ENCODE data around the gene SSR1.
"Not testable (repeated sequence)": the region's sequence is repeated elsewhere in the genome, so short reads cannot be mapped to it uniquely, and the experiment has no call there.

SSR1 gene

GRCh38 chr6:7267466-7268091 lies 45.4 kb downstream of the SSR1 start:
- peak; percentile 90 for DNase-seq (ENCODE audit: extremely low read depth, low read depth)
- no peak for TF ChIP-seq CTCF (IDR thresholded peaks at IDR 0.05; ENCODE audit: low read depth, low read length, missing control alignments)
- H3K4me3 ChIP-seq (replicated peaks; ENCODE audit: low read depth, low read length) = no peak overlapping the region

- TF ChIP-seq CTCF (IDR thresholded peaks at IDR 0.05; ENCODE audit: low read depth, low read length, missing control alignments) = no peak
- no peak for DNase-seq (ENCODE audit: extremely low read depth, low read depth)
- H3K4me3 ChIP-seq (replicated peaks; ENCODE audit: low read depth, low read length) = no peak overlapping the region
Measured at GRCh38 chr6:7267071-7267465, 45.9 kb downstream of the SSR1 start.

GRCh38 chr6:7265385-7265726 lies 47.6 kb downstream of the SSR1 start:
- not testable (repeated sequence) for H3K4me3 ChIP-seq (replicated peaks; ENCODE audit: low read depth, low read length); DNase-seq (ENCODE audit: extremely low read depth, low read depth)

- TF ChIP-seq CTCF (IDR thresholded peaks at IDR 0.05; ENCODE audit: low read depth, low read length, missing control alignments) = no peak
- no peak overlapping the region for H3K4me3 ChIP-seq (replicated peaks; ENCODE audit: low read depth, low read length)
- no peak for DNase-seq (ENCODE audit: extremely low read depth, low read depth)
Measured at GRCh38 chr6:7264686-7265384, 48.2 kb downstream of the SSR1 start.

- TF ChIP-seq CTCF (IDR thresholded peaks at IDR 0.05; ENCODE audit: low read depth, low read length, missing control alignments) = no peak
- DNase-seq (ENCODE audit: extremely low read depth, low read depth) = no peak
Measured at GRCh38 chr6:7264041-7264440, 49.0 kb downstream of the SSR1 start.

GRCh38 chr6:7263519-7263805 lies 49.5 kb downstream of the SSR1 start:
- DNase-seq (ENCODE audit: extremely low read depth, low read depth); H3K4me3 ChIP-seq (replicated peaks; ENCODE audit: low read depth, low read length): not testable (repeated sequence)

More at GRCh38 chr6:7264041-7264440, 49.0 kb downstream of the SSR1 start:
- no peak overlapping the region for H3K4me3 ChIP-seq (replicated peaks; ENCODE audit: low read depth, low read length)

- H3K4me3 ChIP-seq (replicated peaks; ENCODE audit: low read depth, low read length) = no peak overlapping the region
- DNase-seq (ENCODE audit: extremely low read depth, low read depth) = no peak
- no peak for TF ChIP-seq CTCF (IDR thresholded peaks at IDR 0.05; ENCODE audit: low read depth, low read length, missing control alignments)
Measured at GRCh38 chr6:7262746-7263518, 50.1 kb downstream of the SSR1 start.

Data from HFF-Myc (cell line).